HG03521 (cell line): ENCODE measurements around the gene FGD1.
"Not testable (repeated sequence)": the region's sequence is repeated elsewhere in the genome, so short reads cannot be mapped to it uniquely, and the experiment has no call there.

Experiments used
- ATAC-seq: cut with Tn5 transposase; IDR thresholded peaks from one replicate; pipeline ENCODE4 v1.9.1; 2021; ENCODE audit warnings: mild to moderate bottlenecking, moderate library complexity; ENCODE audit not compliant: unreplicated experiment

The FGD1 gene

GRCh38 chrX:54495814-54496516 is at the start of gene FGD1:
TSS of gene FGD1 (minus strand) at chrX:54496234. CDS start at chrX:54495432, 802 bp downstream.
- ATAC-seq: no peak

GRCh38 chrX:54542239-54542638 is 46.2 kb upstream of the FGD1 start:
- ATAC-seq: not testable (repeated sequence)

- ATAC-seq: no peak
These were observed 44.3 kb upstream of the FGD1 start for GRCh38 chrX:54540289-54540688.

- no peak for ATAC-seq
These were observed 38.2 kb upstream of the FGD1 start for GRCh38 chrX:54534271-54534670.

GRCh38 chrX:54530357-54530900 is 34.4 kb upstream of the FGD1 start:
- no peak for ATAC-seq

GRCh38 chrX:54529552-54530356 is 33.7 kb upstream of the FGD1 start, which contains the start of gene GNL3L:
TSS of gene GNL3L (plus strand) at chrX:54530219. CDS start at chrX:54532567, 2,348 bp downstream.
- ATAC-seq: peak; percentile 88

GRCh38 chrX:54529151-54529550 is 33.1 kb upstream of the FGD1 start:
- no peak for ATAC-seq

- no peak for ATAC-seq
These were observed 13.4 kb upstream of the FGD1 start for GRCh38 chrX:54509400-54509799.

GRCh38 chrX:54496936-54497335 is 902 bp upstream of the FGD1 start:
- no peak for ATAC-seq

- no peak for ATAC-seq
These were observed 451 bp upstream of the FGD1 start for GRCh38 chrX:54496517-54496852.

- ATAC-seq: no peak
These were observed 833 bp downstream of the FGD1 start for GRCh38 chrX:54494989-54495813.

GRCh38 chrX:54494166-54494988 is 1.7 kb downstream of the FGD1 start:
- ATAC-seq: no peak

GRCh38 chrX:54492340-54492739 is 3.7 kb downstream of the FGD1 start:
- no peak for ATAC-seq

GRCh38 chrX:54489819-54490218 is 6.2 kb downstream of the FGD1 start:
- not testable (repeated sequence) for ATAC-seq

GRCh38 chrX:54484666-54485065 is 11.4 kb downstream of the FGD1 start:
- ATAC-seq: no peak

- ATAC-seq: no peak
These were observed 12.1 kb downstream of the FGD1 start for GRCh38 chrX:54483946-54484345.

GRCh38 chrX:54482839-54483593 is 13.0 kb downstream of the FGD1 start:
- ATAC-seq: no peak

GRCh38 chrX:54479136-54480111 is 16.6 kb downstream of the FGD1 start:
- ATAC-seq: no peak
